22Rv1 (cell line): ENCODE measurements around the gene GRAMD2B.
"Not testable (repeated sequence)": the region's sequence is repeated elsewhere in the genome, so short reads cannot be mapped to it uniquely, and the experiment has no call there.

Experiments
- H3K27ac ChIP-seq: fragments of 450-650 bp; 2 replicates; pipeline ENCODE4 v1.5.1; 2017
- ZFX ChIP-seq: fragments of 450-650 bp; IDR thresholded peaks from 2 replicates; pipeline ENCODE4 v1.6.1; 2017; ENCODE audit warnings: antibody characterized with exemption, borderline replicate concordance
- TF ChIP-seq, protein P1 (sequence below): fragments of 450-650 bp; IDR thresholded peaks from 2 replicates; pipeline ENCODE4 v1.5.1; 2017; ENCODE audit warnings: mild to moderate bottlenecking

GRAMD2B gene

DNA sequence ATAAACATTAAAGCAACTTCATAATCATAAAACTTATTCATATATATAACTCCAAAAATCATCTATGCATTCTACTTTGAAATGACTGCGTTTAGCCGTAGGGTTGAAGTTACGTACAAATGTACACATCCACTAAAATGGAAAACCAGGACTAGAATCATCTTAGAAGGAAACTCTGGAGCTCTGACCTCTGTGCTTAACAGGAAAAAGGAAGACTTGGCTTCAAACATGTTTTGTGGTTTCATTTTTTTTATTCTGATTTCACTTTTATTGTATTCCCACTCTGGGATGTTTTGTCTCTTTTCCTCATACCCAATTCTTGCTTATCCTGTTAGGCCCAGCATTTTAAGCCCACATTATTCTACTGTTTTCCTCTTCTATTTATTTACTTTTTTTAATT lies 44.9 kb downstream of the GRAMD2B start:
- no peak for TF ChIP-seq ZFX
- TF ChIP-seq, protein P1, sequence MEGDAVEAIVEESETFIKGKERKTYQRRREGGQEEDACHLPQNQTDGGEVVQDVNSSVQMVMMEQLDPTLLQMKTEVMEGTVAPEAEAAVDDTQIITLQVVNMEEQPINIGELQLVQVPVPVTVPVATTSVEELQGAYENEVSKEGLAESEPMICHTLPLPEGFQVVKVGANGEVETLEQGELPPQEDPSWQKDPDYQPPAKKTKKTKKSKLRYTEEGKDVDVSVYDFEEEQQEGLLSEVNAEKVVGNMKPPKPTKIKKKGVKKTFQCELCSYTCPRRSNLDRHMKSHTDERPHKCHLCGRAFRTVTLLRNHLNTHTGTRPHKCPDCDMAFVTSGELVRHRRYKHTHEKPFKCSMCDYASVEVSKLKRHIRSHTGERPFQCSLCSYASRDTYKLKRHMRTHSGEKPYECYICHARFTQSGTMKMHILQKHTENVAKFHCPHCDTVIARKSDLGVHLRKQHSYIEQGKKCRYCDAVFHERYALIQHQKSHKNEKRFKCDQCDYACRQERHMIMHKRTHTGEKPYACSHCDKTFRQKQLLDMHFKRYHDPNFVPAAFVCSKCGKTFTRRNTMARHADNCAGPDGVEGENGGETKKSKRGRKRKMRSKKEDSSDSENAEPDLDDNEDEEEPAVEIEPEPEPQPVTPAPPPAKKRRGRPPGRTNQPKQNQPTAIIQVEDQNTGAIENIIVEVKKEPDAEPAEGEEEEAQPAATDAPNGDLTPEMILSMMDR = no peak
- no peak overlapping the region for H3K27ac ChIP-seq

DNA sequence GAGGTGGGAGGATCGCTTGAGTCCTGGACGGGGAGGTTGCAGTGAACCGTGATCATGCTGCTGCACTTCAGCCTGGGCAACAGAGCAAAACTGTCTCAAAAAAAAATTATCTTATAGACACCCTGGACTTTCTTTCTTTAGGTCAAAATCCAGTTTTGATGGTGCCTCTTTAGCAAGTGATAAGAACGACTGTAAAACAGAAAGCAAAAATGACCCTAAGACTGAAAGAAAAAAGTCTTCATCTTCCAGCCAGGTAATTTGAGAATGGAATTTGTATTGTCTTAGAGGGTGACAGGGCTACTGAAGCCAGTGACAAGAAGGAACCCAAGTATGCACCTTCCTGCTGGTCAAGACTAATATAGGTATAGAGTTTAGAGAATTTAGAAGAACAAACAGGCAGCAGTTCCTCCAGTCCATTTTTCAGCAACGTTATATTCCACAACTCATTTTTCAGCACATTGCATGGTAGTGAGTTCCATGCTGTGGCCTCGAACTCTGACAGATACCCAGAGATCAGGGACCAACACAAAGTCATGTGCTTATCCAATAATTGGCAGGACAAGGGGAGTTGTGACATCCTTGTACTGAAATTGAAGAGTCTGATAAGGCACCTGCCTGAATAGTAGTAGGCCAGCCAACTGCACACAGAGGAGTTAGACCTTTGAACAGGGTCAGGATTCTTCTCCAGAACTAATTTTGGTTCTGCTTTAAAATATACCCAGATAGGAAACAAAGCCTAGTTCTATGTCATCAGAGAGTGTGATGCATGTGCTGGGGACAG lies 46.5 kb downstream of the GRAMD2B start:
- no peak overlapping the region for H3K27ac ChIP-seq
- TF ChIP-seq, protein P1 = no peak
- TF ChIP-seq ZFX = no peak

DNA sequence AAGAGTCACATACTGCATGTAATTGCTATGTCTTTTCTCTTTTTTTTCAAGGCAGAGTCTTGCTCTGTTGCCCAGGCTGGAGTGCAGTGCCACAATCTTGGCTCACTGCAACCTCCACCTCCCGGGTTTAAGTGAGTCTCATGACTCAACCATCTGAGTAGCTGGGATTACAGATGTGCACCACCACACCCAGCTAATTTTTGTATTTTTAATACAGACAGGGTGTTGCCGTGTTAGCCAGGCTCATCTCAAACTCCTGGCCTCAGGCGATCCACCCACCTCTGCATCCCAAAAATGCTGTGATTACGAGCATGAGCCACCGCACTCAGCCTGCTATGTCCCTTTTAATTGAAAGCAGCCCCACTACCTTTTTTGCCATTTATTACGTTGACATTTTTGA lies 47.3 kb downstream of the GRAMD2B start:
- not testable (repeated sequence) for H3K27ac ChIP-seq

DNA sequence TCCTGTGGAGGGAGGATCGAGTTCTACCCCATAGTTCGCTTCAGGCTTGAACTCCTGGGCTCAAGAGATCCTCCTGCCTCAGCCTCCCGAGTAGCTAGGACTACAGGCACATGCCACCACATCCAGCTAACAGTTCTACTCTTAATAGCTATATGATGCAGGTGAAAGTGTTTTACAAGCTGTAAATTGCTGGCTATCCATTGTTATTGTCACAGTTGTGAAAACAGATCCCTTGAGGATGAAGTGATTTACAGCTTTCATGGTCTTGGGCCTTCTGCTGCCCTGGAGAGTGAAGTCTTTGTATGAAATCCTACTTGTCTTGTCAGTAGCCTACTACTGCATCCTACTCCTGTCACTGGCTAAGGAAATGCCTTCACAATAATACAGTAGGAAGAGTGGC lies 48.0 kb downstream of the GRAMD2B start:
- H3K27ac ChIP-seq = no peak overlapping the region
- TF ChIP-seq ZFX = no peak
- TF ChIP-seq, protein P1 = no peak

DNA sequence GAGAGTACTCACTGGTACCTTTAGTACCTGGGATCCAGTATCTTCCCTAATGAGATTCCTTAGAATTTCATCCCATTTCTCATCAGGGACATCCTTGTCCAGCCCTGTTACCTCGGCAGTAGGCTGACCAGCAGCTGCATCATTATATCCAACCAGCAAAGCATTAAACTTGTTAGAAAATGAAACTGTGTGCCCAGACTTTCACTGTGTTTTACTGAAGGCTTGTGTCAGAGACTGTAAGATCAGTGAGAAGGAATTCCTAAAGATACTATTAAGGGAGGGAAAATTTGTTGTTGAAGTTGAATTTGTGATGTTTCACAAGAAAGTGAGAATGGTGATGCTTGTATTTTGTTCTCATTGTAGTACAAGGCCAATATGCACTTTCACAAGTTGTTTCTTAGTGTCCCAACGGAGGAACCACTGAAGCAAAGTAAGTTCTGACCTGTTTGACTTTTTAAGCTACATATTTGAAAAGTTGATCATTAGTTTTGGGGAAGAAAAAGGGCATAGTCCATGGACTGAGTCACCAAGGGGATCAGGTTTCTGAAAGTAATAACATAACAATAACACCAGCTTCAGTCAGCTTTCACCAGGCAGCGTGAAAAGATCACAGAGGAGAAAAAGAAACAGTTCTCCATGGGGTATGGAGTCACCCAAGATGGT lies 48.8 kb downstream of the GRAMD2B start:
- no peak overlapping the region for H3K27ac ChIP-seq
- TF ChIP-seq, protein P1 = no peak
- no peak for TF ChIP-seq ZFX

DNA sequence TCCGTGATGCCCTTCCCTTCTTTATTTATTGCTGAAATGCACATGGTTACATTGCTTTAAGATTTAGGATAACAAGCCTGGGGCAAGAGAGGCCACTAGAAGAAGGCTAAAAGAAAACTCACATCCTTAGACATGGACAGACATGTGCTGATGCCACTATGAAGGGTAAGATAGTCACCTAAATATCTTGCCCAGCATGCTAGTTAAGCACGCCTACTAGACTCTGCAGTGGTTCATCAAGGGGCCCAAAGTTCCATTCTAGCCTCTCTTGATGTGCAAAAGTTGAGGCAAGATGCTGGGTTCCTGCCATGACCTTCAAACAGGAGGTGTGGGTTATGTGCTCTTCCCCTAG lies 49.3 kb downstream of the GRAMD2B start:
- H3K27ac ChIP-seq = no peak overlapping the region
- TF ChIP-seq, protein P1 = no peak
- no peak for TF ChIP-seq ZFX

DNA sequence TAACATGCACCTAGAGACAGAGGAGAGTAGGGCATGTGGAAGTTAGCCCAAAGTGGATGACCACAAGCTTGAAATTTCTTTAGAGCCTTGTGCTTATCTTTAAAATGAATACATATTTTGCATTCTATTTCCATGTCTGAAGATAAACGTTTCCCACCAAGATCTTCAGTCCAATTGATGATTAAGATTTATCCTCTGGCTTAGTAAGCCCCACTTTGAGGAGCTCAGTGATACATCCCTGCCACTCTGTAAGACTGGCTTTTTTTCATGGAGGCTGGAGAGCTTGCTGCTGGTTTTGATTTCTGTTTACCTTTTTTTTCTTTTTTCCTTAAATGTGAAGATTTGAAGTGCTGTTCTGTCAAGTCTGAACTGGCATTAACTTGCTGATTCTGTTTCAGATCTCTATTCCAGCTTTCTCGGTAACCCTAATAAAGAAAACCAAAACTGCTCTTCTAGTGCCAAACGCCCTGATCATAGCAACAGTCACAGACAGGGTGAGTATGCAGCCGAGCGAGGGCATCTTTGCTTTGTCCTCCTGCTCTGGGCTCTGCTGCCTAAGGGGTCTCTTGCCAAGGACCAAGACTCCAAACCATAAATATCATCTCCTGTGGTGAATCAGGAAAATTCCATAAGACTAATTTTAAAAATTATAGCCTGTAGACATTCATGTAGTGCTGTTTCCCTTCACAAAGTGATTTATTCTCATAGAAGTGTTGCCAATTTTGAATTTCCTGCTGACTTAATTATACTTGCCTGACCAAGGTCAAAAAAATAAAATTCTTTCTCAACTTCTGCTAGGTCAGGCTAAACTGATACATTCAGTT lies 54.3 kb downstream of the GRAMD2B start:
- TF ChIP-seq, protein P1 = no peak
- TF ChIP-seq ZFX = no peak
- no peak overlapping the region for H3K27ac ChIP-seq
